Endothelial cell of umbilical vein (primary cell): ENCODE measurements around the gene RPS19. TPM values are rescaled to one million over a fixed set of nuclear protein-coding genes. Genes with fewer than 3 reads are reported as not detected.

Experiments used
- BruUV-seq: library from RNA; stranded (reverse); fragments of 400-500 nt; replicated peaks from 2 replicates; lab custom pipeline; 2021; lab: Mats Ljungman, UMichigan
- CTCF ChIA-PET: fragments of 300-600, 350-600 bp; sonication (Branson Sonifier 250); formaldehyde crosslinking; loops from one replicate; lab custom pipeline; 2021; ENCODE audit warnings: antibody characterized with exemption, inconsistent platforms; lab: Charles Lee
- POLR2A ChIA-PET: fragments of 300-600, 350-600 bp; sonication (Branson Sonifier 250); formaldehyde crosslinking; loops from one replicate; lab custom pipeline; 2021; ENCODE audit warnings: antibody characterized with exemption, inconsistent platforms; lab: Charles Lee
- DNase-seq: peaks from one replicate; pipeline ENCODE4 v3.0.0-alpha.2; 2011; ENCODE audit warnings: low read depth, low spot score
- FAIRE-seq: peaks from 2 replicates; lab custom pipeline; 2011; peaks lifted over from hg19 to GRCh38; lab: Jason Lieb, UNC
- H2AFZ ChIP-seq: 2 replicates; pipeline ENCODE4 v1.6.0; 2012; ENCODE audit warnings: low read depth, low read length, control low read depth, inconsistent platforms
- H3K27ac ChIP-seq: 2 replicates; pipeline ENCODE4 v1.5.1; 2011; ENCODE audit warnings: low read depth, mild to moderate bottlenecking, control low read depth, low read length, moderate library complexity; ENCODE audit not compliant: insufficient read depth
- H3K27me3 ChIP-seq, 2 experiments: 2 replicates each; pipeline versions ENCODE4 v1.6.0 to v1.6.1; 2011; ENCODE audit warnings: low read length in 2 of 2, mixed read lengths in 1 of 2; ENCODE audit not compliant: control insufficient read depth in 2 of 2, insufficient read depth in 2 of 2
- H3K36me3 ChIP-seq, 2 experiments: 2 replicates in 1 of 2; 3 replicates in 1 of 2; pipeline ENCODE4 v1.5.1; 2011; ENCODE audit warnings: low read length in 2 of 2, mild to moderate bottlenecking in 1 of 2, moderate library complexity in 1 of 2; ENCODE audit not compliant: control insufficient read depth in 2 of 2, insufficient read depth in 2 of 2; ENCODE audit errors: extremely low read depth in 1 of 2
- H3K4me1 ChIP-seq: 3 replicates; pipeline ENCODE4 v1.5.1; 2011; ENCODE audit warnings: mild to moderate bottlenecking, low read length; ENCODE audit not compliant: control insufficient read depth, insufficient read depth; ENCODE audit errors: extremely low read depth
- H3K4me2 ChIP-seq: 2 replicates; pipeline ENCODE4 v1.6.1; 2011; ENCODE audit warnings: low read length, control low read depth, mixed read lengths; ENCODE audit not compliant: insufficient read depth
- H3K4me3 ChIP-seq, 3 experiments: fragments of 200-600 bp in 1 of 3; sonication (generic), shearing (Covaris generic) in 1 of 3; replicated peaks in 1 of 3; 2 replicates each; pipeline ENCODE4 v1.5.1; 2011 to 2016; ENCODE audit warnings: control low read depth in 3 of 3, low read length in 3 of 3, mild to moderate bottlenecking in 2 of 3, inconsistent platforms in 1 of 3, low read depth in 1 of 3, moderate library complexity in 1 of 3; ENCODE audit not compliant: insufficient read depth in 1 of 3
- H3K79me2 ChIP-seq: 2 replicates; pipeline ENCODE4 v1.6.0; 2012; ENCODE audit warnings: low read length, inconsistent platforms; ENCODE audit not compliant: control insufficient read depth, insufficient read depth
- H3K9ac ChIP-seq: replicated peaks from 2 replicates; pipeline ENCODE3; 2011; ENCODE audit warnings: low read length, control low read depth; ENCODE audit not compliant: insufficient read depth; ENCODE audit errors: extremely low read depth
- H3K9me1 ChIP-seq: replicated peaks from 3 replicates; pipeline ENCODE4 v1.6.0; 2011; ENCODE audit warnings: mild to moderate bottlenecking, low read length; ENCODE audit not compliant: control insufficient read depth, insufficient read depth; ENCODE audit errors: extremely low read depth
- H3K9me3 ChIP-seq: replicated peaks from 2 replicates; pipeline ENCODE4 v1.5.1; 2012; ENCODE audit warnings: low read length, inconsistent platforms; ENCODE audit not compliant: control insufficient read depth, insufficient read depth
- H4K20me1 ChIP-seq: replicated peaks from 2 replicates; pipeline ENCODE3; 2011; ENCODE audit warnings: mild to moderate bottlenecking, low read length; ENCODE audit not compliant: control insufficient read depth, insufficient read depth; ENCODE audit errors: extremely low read depth
- FOS ChIP-seq: IDR thresholded peaks from 2 replicates; pipeline ENCODE4 v1.6.1; 2011; ENCODE audit warnings: mild to moderate bottlenecking, low read length, moderate library complexity, borderline replicate concordance; ENCODE audit not compliant: insufficient read depth
- JUN ChIP-seq: IDR thresholded peaks from 2 replicates; pipeline ENCODE4 v1.6.1; 2011; ENCODE audit warnings: borderline replicate concordance, low read depth; ENCODE audit not compliant: insufficient read length, insufficient read depth
- MYC ChIP-seq: IDR thresholded peaks from one replicate; pipeline ENCODE4 v1.6.1; 2011; ENCODE audit warnings: mild to moderate bottlenecking, low read depth, low read length
- POLR2A ChIP-seq: IDR thresholded peaks from 2 replicates; pipeline ENCODE4 v1.6.1; 2012; ENCODE audit warnings: low read depth, mild to moderate bottlenecking, control low read depth, low read length
- POLR2AphosphoS5 ChIP-seq: IDR thresholded peaks from 2 replicates; pipeline ENCODE4 v1.6.1; 2012; ENCODE audit warnings: low read depth, mild to moderate bottlenecking, control low read depth, low read length, moderate library complexity; ENCODE audit not compliant: insufficient read depth
- dilution Hi-C: fragments of 300-500 bp; cut with MboI; formaldehyde crosslinking; loops from one replicate; pipeline ENCODE4 v1.15.0; 2019; ENCODE audit warnings: low sequenced_read_pairs; ENCODE audit not compliant: extremely low pct_ligation_motif_present
- intact Hi-C: fragments of 100-400 bp; cut with micrococcal nuclease; formaldehyde crosslinking; loops from one replicate; pipeline ENCODE4 v1.10.0; 2022
- polyA plus RNA-seq, 4 experiments: library from polyadenylated mRNA; depleted of rRNA in 3 of 4; stranded (reverse) in 3 of 4; unstranded in 1 of 4; fragments of >200 nt; gene quantifications; 2 replicates each; pipeline versions ENCODE4 v1.2.1 to v1.2.3, GENCODE V29; 2011 to 2012; ENCODE audit warnings: missing spikeins in 1 of 4
- total RNA-seq: library from RNA; stranded (reverse); gene quantifications from 2 replicates; pipeline ENCODE4 v1.2.3, GENCODE V29; 2021
- TF ChIP-seq, protein P1 (sequence below): IDR thresholded peaks from 2 replicates; pipeline ENCODE4 v1.6.1; 2011; ENCODE audit not compliant: insufficient read depth, insufficient read length
- TF ChIP-seq, protein P2 (sequence below), 2 donors: IDR thresholded peaks; 1 replicate in 1 of 2; 2 replicates in 1 of 2; pipeline ENCODE4 v1.5.1; 2011; ENCODE audit warnings: low read length in 2 of 2, mild to moderate bottlenecking in 2 of 2, moderate library complexity in 2 of 2, control low read depth in 1 of 2, inconsistent platforms in 1 of 2, low read depth in 1 of 2; ENCODE audit not compliant: insufficient read depth in 1 of 2; ENCODE audit errors: extremely low read depth in 1 of 2

RPS19 gene
- total and polyA plus RNA-seq, 2 donors (not counting 3 experiments of a cell fraction or from before 2014, with no cell fraction given) = 2,234 to 4,353 TPM

DNA sequence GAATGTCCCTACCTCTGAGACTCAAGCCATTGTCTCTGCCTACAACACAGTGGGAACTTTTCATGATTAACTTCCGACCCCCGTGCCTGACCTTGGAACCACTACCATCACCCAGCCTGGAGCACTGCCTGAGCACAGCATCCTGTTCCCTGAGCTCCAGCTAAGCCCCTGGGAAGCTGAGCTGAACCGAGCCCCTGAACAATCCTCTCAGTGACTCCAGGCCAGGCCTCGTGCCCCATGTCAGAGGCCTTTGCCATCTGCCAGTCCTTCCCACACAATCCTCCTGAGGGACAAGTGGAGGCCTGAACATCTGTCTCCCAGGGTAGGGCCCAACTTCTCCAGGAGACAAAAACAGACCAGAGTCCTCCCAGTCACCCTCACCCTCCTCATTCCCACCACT, 46.1 kb upstream of the RPS19 start:
- no peak overlapping the region for H3K4me3 ChIP-seq
- H3K9me3 ChIP-seq = no peaks in the 10 kb centered on the region
- intact Hi-C loops (no loop called here), dilution Hi-C loops (no loop called here)
- TF ChIP-seq, protein P1, sequence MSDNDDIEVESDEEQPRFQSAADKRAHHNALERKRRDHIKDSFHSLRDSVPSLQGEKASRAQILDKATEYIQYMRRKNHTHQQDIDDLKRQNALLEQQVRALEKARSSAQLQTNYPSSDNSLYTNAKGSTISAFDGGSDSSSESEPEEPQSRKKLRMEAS = no peak
- TF ChIP-seq JUN (no peak), FOS (no peak), POLR2AphosphoS5 (no peak), POLR2A (no peak), MYC (no peak)
- TF ChIP-seq, protein P2, sequence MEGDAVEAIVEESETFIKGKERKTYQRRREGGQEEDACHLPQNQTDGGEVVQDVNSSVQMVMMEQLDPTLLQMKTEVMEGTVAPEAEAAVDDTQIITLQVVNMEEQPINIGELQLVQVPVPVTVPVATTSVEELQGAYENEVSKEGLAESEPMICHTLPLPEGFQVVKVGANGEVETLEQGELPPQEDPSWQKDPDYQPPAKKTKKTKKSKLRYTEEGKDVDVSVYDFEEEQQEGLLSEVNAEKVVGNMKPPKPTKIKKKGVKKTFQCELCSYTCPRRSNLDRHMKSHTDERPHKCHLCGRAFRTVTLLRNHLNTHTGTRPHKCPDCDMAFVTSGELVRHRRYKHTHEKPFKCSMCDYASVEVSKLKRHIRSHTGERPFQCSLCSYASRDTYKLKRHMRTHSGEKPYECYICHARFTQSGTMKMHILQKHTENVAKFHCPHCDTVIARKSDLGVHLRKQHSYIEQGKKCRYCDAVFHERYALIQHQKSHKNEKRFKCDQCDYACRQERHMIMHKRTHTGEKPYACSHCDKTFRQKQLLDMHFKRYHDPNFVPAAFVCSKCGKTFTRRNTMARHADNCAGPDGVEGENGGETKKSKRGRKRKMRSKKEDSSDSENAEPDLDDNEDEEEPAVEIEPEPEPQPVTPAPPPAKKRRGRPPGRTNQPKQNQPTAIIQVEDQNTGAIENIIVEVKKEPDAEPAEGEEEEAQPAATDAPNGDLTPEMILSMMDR (IDR thresholded peaks at IDR 0.05; ENCODE audit: extremely low read depth in 1 of 2, insufficient read depth in 1 of 2, low read depth in 1 of 2, low read length in 2 of 2) = no peak
- no peaks in the 10 kb centered on the region for H3K4me1 ChIP-seq
- no TSS peak for BruUV-seq
- DNase-seq = no peak
- no peak overlapping the region for H3K27ac ChIP-seq
- H3K79me2 ChIP-seq = no peaks in the 10 kb centered on the region
- H3K27me3 ChIP-seq = no peaks in the 10 kb centered on the region
- H3K9ac ChIP-seq = no peak overlapping the region
- ChIA-PET POLR2A (no interaction called here), CTCF (interaction anchor here (1.4 to 3.8 kb wide), 3 partner anchors 19 to 61 kb away, joined by 5 to 17 read pairs (median 9); no protein-coding TSS in a partner anchor)
- H3K9me1 ChIP-seq = no peaks in the 10 kb centered on the region
- no peak overlapping the region for H3K4me2 ChIP-seq
- FAIRE-seq = no peak
- H4K20me1 ChIP-seq = no peaks in the 10 kb centered on the region
- H2AFZ ChIP-seq = no peak overlapping the region
- H3K36me3 ChIP-seq = no peaks in the 10 kb centered on the region
